Endodermal cell (in vitro differentiated cells): Measurements from ENCODE around the gene EXD2. TPM values are rescaled to one million over a fixed set of nuclear protein-coding genes. Genes with fewer than 3 reads are reported as not detected.

Experiments used
- DNase-seq: peaks from one replicate; pipeline ENCODE4 v3.0.0-alpha.2; 2017
- H3K27ac ChIP-seq: 2 replicates; pipeline ENCODE4 v1.5.1; 2013; ENCODE audit warnings: mild to moderate bottlenecking, low read depth, low read length, moderate library complexity
- H3K27me3 ChIP-seq: 2 replicates; pipeline ENCODE4 v1.6.1; 2013; ENCODE audit warnings: mild to moderate bottlenecking, low read length, moderate library complexity; ENCODE audit not compliant: insufficient read depth, control insufficient read depth, poor library complexity, severe bottlenecking
- H3K36me3 ChIP-seq: 2 replicates; pipeline ENCODE4 v1.7.0; 2013; ENCODE audit warnings: mild to moderate bottlenecking, low read length, moderate library complexity; ENCODE audit not compliant: control insufficient read depth, insufficient read depth
- H3K4me1 ChIP-seq: one replicate; pipeline ENCODE4 v1.7.0; 2013; ENCODE audit warnings: low read length; ENCODE audit not compliant: control insufficient read depth, insufficient read depth
- H3K4me3 ChIP-seq: 2 replicates; pipeline ENCODE4 v1.5.1; 2013; ENCODE audit warnings: mild to moderate bottlenecking, low read length, moderate library complexity
- H3K9ac ChIP-seq: 2 replicates; pipeline ENCODE4 v1.6.1; 2013; ENCODE audit warnings: mild to moderate bottlenecking, low read length, moderate library complexity; ENCODE audit not compliant: poor library complexity, severe bottlenecking; ENCODE audit errors: extremely low read depth
- H3K9me3 ChIP-seq: 2 replicates; pipeline ENCODE4 v1.6.1; 2013; ENCODE audit warnings: mild to moderate bottlenecking, low read length, moderate library complexity; ENCODE audit not compliant: control insufficient read depth
- H3K27ac Mint-ChIP-seq: 2 replicates; pipeline ENCODE4 v1.8.0; 2020; ENCODE audit warnings: mixed read lengths
- H3K27me3 Mint-ChIP-seq: 2 replicates; pipeline ENCODE4 v1.8.0; 2021; ENCODE audit warnings: mild to moderate bottlenecking, mixed read lengths; ENCODE audit not compliant: insufficient read depth
- H3K36me3 Mint-ChIP-seq: 2 replicates; pipeline ENCODE4 v1.8.0; 2020; ENCODE audit warnings: low read depth, mixed read lengths
- H3K4me1 Mint-ChIP-seq: 2 replicates; pipeline ENCODE4 v1.8.0; 2020; ENCODE audit warnings: mixed read lengths
- H3K4me3 Mint-ChIP-seq: 2 replicates; pipeline ENCODE4 v1.8.0; 2020; ENCODE audit warnings: mild to moderate bottlenecking, moderate library complexity, mixed read lengths
- H3K9me3 Mint-ChIP-seq: 2 replicates; pipeline ENCODE4 v1.8.0; 2020; ENCODE audit warnings: mild to moderate bottlenecking, mixed read lengths
- CTCF ChIP-seq: fragments of 200-600 bp; sonication (generic); conservative IDR thresholded peaks from 2 replicates; pipeline ENCODE4 v1.5.0; 2021; ENCODE audit warnings: antibody characterized with exemption, mild to moderate bottlenecking
- WGBS, 2 experiments: methylation state at CpG; one replicate each; pipeline versions ENCODE4 v1.1.5 to v1.1.7; 2013; ENCODE audit warnings: missing lambda C conversion rate in 2 of 2, mixed read lengths in 1 of 2; ENCODE audit not compliant: insufficient coverage in 1 of 2, insufficient read length in 1 of 2; 5-methylcytosine and 5-hydroxymethylcytosine counted together
- total RNA-seq, 2 donors: library from RNA; stranded (reverse); fragmentation: NEBNext Ultra II Directional in 1 of 2; extraction: Animal tissue kit (Norgen Biotek cat#: 25700) in 1 of 2; gene quantifications; 2 replicates in 1 of 2; 3 replicates in 1 of 2; pipeline ENCODE4 v1.2.1, GENCODE V29; 2021

EXD2 gene
- total RNA-seq, 2 donors from 2014 or later: 26.9 to 27.2 TPM

- Mint-ChIP-seq H3K27me3 (peaks cover 67% of the 10 kb centered on the region), H3K4me3 (peak overlapping the region; percentile 66), H3K27ac (no peak overlapping the region), H3K9me3 (no peaks in the 10 kb centered on the region), H3K36me3 (no peaks in the 10 kb centered on the region), H3K4me1 (peaks cover 18% of the 10 kb centered on the region)
- H3K9ac ChIP-seq: peak overlapping the region; percentile 20
- WGBS, 2 experiments: 16 to 26% methylated on average over 12 to 14 of the region's 14 CpGs
- H3K9me3 ChIP-seq: no peaks in the 10 kb centered on the region
- H3K36me3 ChIP-seq: no peaks in the 10 kb centered on the region
- no peak overlapping the region for H3K27ac ChIP-seq
- peak; percentile 57 for DNase-seq
- H3K4me1 ChIP-seq: peaks cover 11% of the 10 kb centered on the region
- peaks cover 25% of the 10 kb centered on the region for H3K27me3 ChIP-seq
- no peak for TF ChIP-seq CTCF
- H3K4me3 ChIP-seq: peak overlapping the region; percentile 79
These were observed 67.8 kb downstream of the EXD2 start for GRCh38 chr14:69259168-69259526.

DNA sequence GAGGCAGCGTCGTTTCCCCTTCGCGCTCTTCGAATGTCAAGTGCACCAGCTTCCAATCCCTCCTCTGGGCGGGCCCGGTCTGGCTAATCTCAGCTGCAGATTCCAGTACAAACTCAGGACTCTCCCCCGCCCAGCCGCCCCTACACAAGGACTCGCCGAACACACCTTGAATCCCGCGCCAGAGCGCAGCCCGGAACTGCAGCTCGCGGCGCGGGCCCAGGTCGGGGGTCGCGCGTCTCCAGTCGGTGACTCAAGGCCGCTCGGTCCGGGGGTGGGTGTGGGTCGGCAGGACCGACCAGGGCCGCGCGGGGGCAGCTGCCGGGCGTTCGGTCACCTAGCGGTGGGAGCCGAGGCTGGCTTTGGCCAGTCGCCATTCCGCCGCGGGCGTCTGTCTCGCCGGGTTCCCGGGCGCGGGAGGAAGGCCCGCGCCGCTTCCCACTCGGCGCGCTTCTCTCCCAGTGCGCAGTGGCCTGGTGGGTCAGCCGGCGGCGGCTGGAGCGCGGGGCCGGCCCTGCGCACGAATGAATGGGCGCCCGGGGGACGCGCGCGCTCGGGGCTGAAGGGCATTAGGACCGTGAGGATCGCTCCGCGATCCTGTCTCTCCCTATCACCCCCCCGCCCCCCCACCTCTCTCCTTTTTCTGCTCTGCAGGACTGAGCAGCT lies 68.4 kb downstream of the EXD2 start, which contains the start of gene GALNT16:
Gene GALNT16, plus strand, starts transcription at position 632 of the 663 bp plus-strand sequence. CDS start 133 bp downstream, outside the sequence.
- Histone ChIP-seq H3K27ac (peak within 1 kb of the TSS; percentile 80), H3K9ac (peak within 1 kb of the TSS; percentile 55), H3K36me3 (no peaks in the 10 kb centered on the region), H3K4me1 (peaks cover 11% of the 10 kb centered on the region), H3K27me3 (peaks cover 25% of the 10 kb centered on the region), H3K9me3 (no peaks in the 10 kb centered on the region), H3K4me3 (peak within 1 kb of the TSS; percentile 79)
- no peak within 1 kb of the TSS for H3K27ac Mint-ChIP-seq
- no peaks in the 10 kb centered on the region for H3K36me3 Mint-ChIP-seq
- peaks cover 69% of the 10 kb centered on the region for H3K27me3 Mint-ChIP-seq
- peak; percentile 87 for DNase-seq
- 0% methylated on average over 19 to 70 of the region's 74 CpGs for WGBS, 2 experiments
- H3K9me3 Mint-ChIP-seq: no peaks in the 10 kb centered on the region
- peaks cover 18% of the 10 kb centered on the region for H3K4me1 Mint-ChIP-seq
- TF ChIP-seq CTCF: peak; percentile 81
- H3K4me3 Mint-ChIP-seq: peak within 1 kb of the TSS; percentile 66

DNA sequence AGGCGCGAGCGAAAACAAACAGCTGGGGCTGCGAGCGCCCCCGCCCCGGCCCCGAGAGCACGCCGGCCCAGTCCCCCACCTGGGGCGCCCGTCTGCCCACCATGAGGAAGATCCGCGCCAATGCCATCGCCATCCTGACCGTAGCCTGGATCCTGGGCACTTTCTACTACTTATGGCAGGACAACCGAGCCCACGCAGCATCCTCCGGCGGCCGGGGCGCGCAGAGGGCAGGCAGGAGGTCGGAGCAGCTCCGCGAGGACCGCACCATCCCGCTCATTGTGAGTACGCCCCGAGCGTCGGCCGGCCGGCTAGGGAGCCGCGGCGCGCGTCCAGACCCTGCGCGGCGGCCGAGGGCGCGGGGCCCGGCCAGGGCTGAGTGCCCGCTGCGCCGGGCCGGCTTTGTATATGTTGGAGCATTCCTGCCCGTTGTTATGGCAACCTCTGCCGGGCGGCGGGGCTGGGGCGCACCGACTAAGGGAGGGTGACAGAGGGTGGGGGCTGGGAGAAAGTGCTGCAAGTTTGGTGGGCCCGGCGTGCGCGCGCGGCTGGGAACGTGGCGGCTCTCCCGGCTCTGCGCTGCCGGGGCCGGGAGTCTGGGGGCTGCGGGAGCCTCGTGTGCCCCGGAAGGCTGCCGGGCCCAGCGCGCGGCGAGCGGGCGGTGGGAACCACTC lies 69.0 kb downstream of the EXD2 start:
- 0% methylated on average over 28 to 78 of the region's 78 CpGs for WGBS, 2 experiments
- H3K4me1 Mint-ChIP-seq: peaks cover 18% of the 10 kb centered on the region
- Histone ChIP-seq H3K36me3 (no peaks in the 10 kb centered on the region), H3K4me1 (peaks cover 11% of the 10 kb centered on the region), H3K27ac (peak overlapping the region; percentile 80), H3K4me3 (peak overlapping the region; percentile 79), H3K9me3 (no peaks in the 10 kb centered on the region), H3K27me3 (peaks cover 25% of the 10 kb centered on the region), H3K9ac (peak overlapping the region; percentile 55)
- H3K4me3 Mint-ChIP-seq: peak overlapping the region; percentile 66
- no peaks in the 10 kb centered on the region for H3K9me3 Mint-ChIP-seq
- no peak overlapping the region for H3K27ac Mint-ChIP-seq
- no peaks in the 10 kb centered on the region for H3K36me3 Mint-ChIP-seq
- DNase-seq: peak; percentile 88
- peaks cover 69% of the 10 kb centered on the region for H3K27me3 Mint-ChIP-seq
- TF ChIP-seq CTCF: no peak
